Type B pancreatic cell (in vitro differentiated cells): ENCODE measurements around the gene NCAM1. TPM values are rescaled to one million over a fixed set of nuclear protein-coding genes. Genes with fewer than 3 reads are reported as not detected.

Experiments used
- DNase-seq: peaks from one replicate; pipeline ENCODE4 v3.0.0; 2021; ENCODE audit warnings: mixed read lengths; ENCODE audit not compliant: unreplicated experiment; ENCODE audit errors: extremely low spot score
- H3K27ac Mint-ChIP-seq: 2 replicates; pipeline ENCODE4 v1.8.0; 2021; ENCODE audit warnings: mild to moderate bottlenecking, mixed read lengths
- H3K27me3 Mint-ChIP-seq: 2 replicates; pipeline ENCODE4 v1.8.0; 2021; ENCODE audit warnings: mixed read lengths
- H3K36me3 Mint-ChIP-seq: 2 replicates; pipeline ENCODE4 v1.8.0; 2021; ENCODE audit warnings: mixed read lengths
- H3K4me1 Mint-ChIP-seq: one replicate; pipeline ENCODE4 v1.8.0; 2021; ENCODE audit warnings: mixed read lengths; ENCODE audit not compliant: unreplicated experiment
- H3K4me3 Mint-ChIP-seq: 2 replicates; pipeline ENCODE4 v1.8.0; 2021; ENCODE audit warnings: mild to moderate bottlenecking, mixed read lengths
- H3K9me3 Mint-ChIP-seq: 2 replicates; pipeline ENCODE4 v1.8.0; 2021; ENCODE audit warnings: mixed read lengths
- CTCF ChIP-seq: fragments of 200-600 bp; sonication (generic); conservative IDR thresholded peaks from 2 replicates; pipeline ENCODE4 v1.5.0; 2021; ENCODE audit warnings: antibody characterized with exemption, mild to moderate bottlenecking
- total RNA-seq: library from RNA; stranded (reverse); gene quantifications from 2 replicates; pipeline ENCODE4 v1.2.1, GENCODE V29; 2021; ENCODE audit warnings: low replicate concordance

The NCAM1 gene
- total RNA-seq, 1 donor from 2014 or later: 106 TPM

- Mint-ChIP-seq H3K27ac (no peak overlapping the region), H3K36me3 (no peaks in the 10 kb centered on the region), H3K4me1 (peaks cover 15% of the 10 kb centered on the region), H3K9me3 (no peaks in the 10 kb centered on the region), H3K4me3 (no peak overlapping the region), H3K27me3 (peaks cover 23% of the 10 kb centered on the region)
- no peak for TF ChIP-seq CTCF
- no peak for DNase-seq
These were observed 10.0 kb downstream of the NCAM1 start for GRCh38 chr11:112971195-112971594.

- Mint-ChIP-seq H3K9me3 (no peaks in the 10 kb centered on the region), H3K27me3 (peaks cover 23% of the 10 kb centered on the region)
These were observed 10.6 kb downstream of the NCAM1 start for GRCh38 chr11:112971827-112972226.

GRCh38 chr11:112972399-112973145 lies 11.4 kb downstream of the NCAM1 start:
- Mint-ChIP-seq H3K9me3 (no peaks in the 10 kb centered on the region), H3K27me3 (peaks cover 17% of the 10 kb centered on the region), H3K4me3 (no peak overlapping the region), H3K27ac (no peak overlapping the region), H3K36me3 (no peaks in the 10 kb centered on the region), H3K4me1 (peaks cover 12% of the 10 kb centered on the region)
- no peak for TF ChIP-seq CTCF
- DNase-seq: no peak

More at GRCh38 chr11:112971827-112972226, 10.6 kb downstream of the NCAM1 start:
- TF ChIP-seq CTCF: no peak
- no peak overlapping the region for H3K27ac Mint-ChIP-seq
- no peak overlapping the region for H3K4me3 Mint-ChIP-seq
- H3K36me3 Mint-ChIP-seq: no peaks in the 10 kb centered on the region
- no peak for DNase-seq
- H3K4me1 Mint-ChIP-seq: peaks cover 15% of the 10 kb centered on the region

GRCh38 chr11:112975051-112975450 lies 13.8 kb downstream of the NCAM1 start:
- no peak for TF ChIP-seq CTCF
- Mint-ChIP-seq H3K4me1 (peaks cover 5% of the 10 kb centered on the region), H3K27me3 (peaks cover 2% of the 10 kb centered on the region), H3K27ac (no peak overlapping the region), H3K4me3 (no peak overlapping the region), H3K36me3 (no peaks in the 10 kb centered on the region), H3K9me3 (no peaks in the 10 kb centered on the region)
- DNase-seq: no peak

GRCh38 chr11:112975493-112975892 lies 14.3 kb downstream of the NCAM1 start:
- peaks cover 5% of the 10 kb centered on the region for H3K4me1 Mint-ChIP-seq
- H3K27ac Mint-ChIP-seq: no peak overlapping the region
- H3K36me3 Mint-ChIP-seq: no peaks in the 10 kb centered on the region
- TF ChIP-seq CTCF: no peak
- no peak for DNase-seq
- H3K4me3 Mint-ChIP-seq: no peak overlapping the region
- no peaks in the 10 kb centered on the region for H3K9me3 Mint-ChIP-seq
- no peaks in the 10 kb centered on the region for H3K27me3 Mint-ChIP-seq
